Small intestine (tissue), 7 donors: Measurements from ENCODE around the gene YWHAG. TPM values are rescaled to one million over a fixed set of nuclear protein-coding genes. Genes with fewer than 3 reads are reported as not detected.

Experiments
- DNase-seq, 2 donors: peaks; one replicate each; pipeline versions ENCODE4 v3.0.0 to v3.0.0-alpha.2; 2013
- FAIRE-seq: peaks from 2 replicates; lab custom pipeline; 2012; peaks lifted over from hg19 to GRCh38; lab: Jason Lieb, UNC
- H3K27ac ChIP-seq, 3 donors: one replicate each; pipeline ENCODE4 v1.5.1; 2013; ENCODE audit warnings: low read length in 2 of 3, mild to moderate bottlenecking in 2 of 3, control low read depth in 1 of 3, inconsistent platforms in 1 of 3, low read depth in 1 of 3, moderate library complexity in 1 of 3
- H3K27me3 ChIP-seq, 3 donors: one replicate each; pipeline ENCODE4 v1.6.1; 2013; ENCODE audit warnings: low read length in 3 of 3, inconsistent platforms in 1 of 3; ENCODE audit not compliant: control insufficient read depth in 3 of 3, insufficient read depth in 3 of 3
- H3K36me3 ChIP-seq, 3 donors: one replicate each; pipeline ENCODE4 v1.6.1; 2013; ENCODE audit warnings: low read length in 3 of 3, inconsistent platforms in 1 of 3, low read depth in 1 of 3, mild to moderate bottlenecking in 1 of 3, moderate library complexity in 1 of 3; ENCODE audit not compliant: control insufficient read depth in 3 of 3, insufficient read depth in 2 of 3
- H3K4me1 ChIP-seq, 3 donors: one replicate each; pipeline ENCODE4 v1.6.1; 2013; ENCODE audit warnings: low read length in 2 of 3, inconsistent platforms in 1 of 3, low read depth in 1 of 3, mild to moderate bottlenecking in 1 of 3, moderate library complexity in 1 of 3; ENCODE audit not compliant: control insufficient read depth in 3 of 3, insufficient read depth in 2 of 3
- H3K4me3 ChIP-seq, 3 donors: one replicate each; pipeline ENCODE4 v1.5.1; 2013; ENCODE audit warnings: low read length in 3 of 3, control low read depth in 1 of 3, inconsistent platforms in 1 of 3, low read depth in 1 of 3, mild to moderate bottlenecking in 1 of 3, moderate library complexity in 1 of 3
- H3K9me3 ChIP-seq, 2 donors: one replicate each; pipeline ENCODE4 v1.6.1; 2013; ENCODE audit warnings: low read depth in 1 of 2, low read length in 1 of 2; ENCODE audit not compliant: control insufficient read depth in 2 of 2, insufficient read depth in 1 of 2
- WGBS, 3 donors: extraction: QIAGEN DNeasy Blood & Tissue Kit; methylation state at CpG; one replicate each; pipeline ENCODE4 v1.1.7; 2013; 5-methylcytosine and 5-hydroxymethylcytosine counted together
- polyA plus RNA-seq, 4 donors: library from polyadenylated mRNA; stranded (reverse) in 3 of 4; unstranded in 1 of 4; fragments of 200-250 nt in 3 of 4; fragments of 120-200 nt in 1 of 4; gene quantifications; one replicate each; pipeline versions ENCODE4 v1.2.1 to v1.2.3, GENCODE V29; 2013
- donor health status: healthy with polysubstance abuse.
- donor health status: control.
- donor health status: control.
- donor health status: Bipolar disorder and iron deficiency.
- donor health status: healthy.

YWHAG gene
- polyA plus RNA-seq, 4 donors, result 47.4 to 80.1 (median 54.5) TPM

DNA sequence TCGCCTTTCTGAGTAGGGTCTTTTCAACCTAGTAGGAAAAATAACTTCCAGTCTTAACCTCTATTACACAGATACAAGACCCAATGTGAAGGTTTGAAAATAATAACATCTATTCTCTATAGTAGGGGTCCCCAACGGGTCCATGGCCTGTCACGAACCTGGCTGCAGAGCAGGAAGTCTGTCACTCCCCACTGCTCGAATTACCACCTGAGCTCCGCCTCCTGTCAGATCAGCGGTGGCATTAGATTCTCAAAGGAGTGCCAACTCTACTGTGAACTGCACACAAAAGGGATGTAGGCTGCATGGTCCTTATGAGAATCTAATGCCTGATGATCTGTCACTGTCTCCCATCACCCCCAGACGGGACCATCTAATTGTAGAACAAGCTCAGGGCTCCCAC, 7.4 kb downstream of the YWHAG start:
- no peaks in the 10 kb centered on the region for H3K9me3 ChIP-seq
- WGBS, 3 donors, result 82 to 89% (median 85%) methylated on average over 7 of the region's 7 CpGs
- no peak overlapping the region for H3K4me3 ChIP-seq
- H3K36me3 ChIP-seq, result peaks cover 0 to 43% (median 3%) of the 10 kb centered on the region in 3 donors
- FAIRE-seq (no peak), DNase-seq (no peak)
- peaks cover 4 to 12% (median 9%) of the 10 kb centered on the region in 3 donors for H3K4me1 ChIP-seq
- no peaks in the 10 kb centered on the region for H3K27me3 ChIP-seq
- no peak overlapping the region for H3K27ac ChIP-seq

DNA sequence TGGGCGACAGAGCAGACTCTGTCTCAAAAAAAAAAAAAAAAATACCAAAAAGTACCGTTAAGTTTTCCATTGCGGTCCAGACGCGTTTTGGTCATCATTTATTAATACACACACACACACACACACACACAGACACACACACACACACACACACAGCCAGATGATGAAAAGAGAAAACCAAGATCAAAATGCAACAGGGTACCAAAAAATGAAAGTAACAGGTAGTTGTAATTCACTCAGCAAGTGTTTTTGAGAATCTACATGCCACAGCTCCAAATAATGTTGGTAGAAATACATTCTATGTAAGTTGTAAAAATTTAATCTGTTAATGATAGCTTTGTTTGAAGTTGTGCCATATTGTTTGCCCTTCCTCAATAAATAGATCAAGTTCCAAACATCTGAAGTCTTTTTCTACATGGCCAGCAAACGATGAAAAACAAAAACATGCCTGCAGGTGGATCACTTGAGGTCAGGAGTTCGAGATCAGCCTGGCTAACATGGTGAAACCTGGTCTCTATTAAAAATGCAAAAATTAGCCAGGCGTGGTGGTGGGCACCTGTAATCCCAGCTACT, 9.4 kb downstream of the YWHAG start:
- DNase-seq, result peak in 1 of 2 donors; percentile 58
- H3K9me3 ChIP-seq, result no peaks in the 10 kb centered on the region
- H3K27ac ChIP-seq, result no peak overlapping the region
- no peak overlapping the region for H3K4me3 ChIP-seq
- FAIRE-seq, result no peak
- H3K36me3 ChIP-seq, result peaks cover 3 to 53% (median 5%) of the 10 kb centered on the region in 3 donors
- WGBS, 3 donors, result 27 to 69% (median 48%) methylated on average over 8 of the region's 8 CpGs
- peaks cover 4 to 18% (median 9%) of the 10 kb centered on the region in 3 donors for H3K4me1 ChIP-seq
- no peaks in the 10 kb centered on the region for H3K27me3 ChIP-seq

- Histone ChIP-seq H3K27me3 (no peaks in the 10 kb centered on the region), H3K27ac (no peak overlapping the region), H3K36me3 (peaks cover 5 to 57% (median 5%) of the 10 kb centered on the region in 3 donors), H3K9me3 (no peaks in the 10 kb centered on the region), H3K4me3 (no peak overlapping the region), H3K4me1 (peaks cover 4 to 18% (median 9%) of the 10 kb centered on the region in 3 donors)
- 67 to 75% (median 70%) methylated on average over 5 of the region's 5 CpGs for WGBS, 3 donors
- no peak for DNase-seq
- no peak for FAIRE-seq
Measured at GRCh38 chr7:76347710-76348109, 11.1 kb downstream of the YWHAG start.

GRCh38 chr7:76346778-76347177, 12.0 kb downstream of the YWHAG start:
- Histone ChIP-seq H3K27me3 (no peaks in the 10 kb centered on the region), H3K4me3 (no peak overlapping the region), H3K27ac (peak overlapping the region; percentile 87 to 95 (median 88)), H3K4me1 (peaks cover 4 to 18% (median 9%) of the 10 kb centered on the region in 3 donors), H3K9me3 (no peaks in the 10 kb centered on the region), H3K36me3 (peaks cover 5 to 53% (median 5%) of the 10 kb centered on the region in 3 donors)
- no peak for FAIRE-seq
- no peak for DNase-seq
- WGBS, 3 donors, result 65 to 73% (median 69%) methylated on average over 8 of the region's 8 CpGs

DNA sequence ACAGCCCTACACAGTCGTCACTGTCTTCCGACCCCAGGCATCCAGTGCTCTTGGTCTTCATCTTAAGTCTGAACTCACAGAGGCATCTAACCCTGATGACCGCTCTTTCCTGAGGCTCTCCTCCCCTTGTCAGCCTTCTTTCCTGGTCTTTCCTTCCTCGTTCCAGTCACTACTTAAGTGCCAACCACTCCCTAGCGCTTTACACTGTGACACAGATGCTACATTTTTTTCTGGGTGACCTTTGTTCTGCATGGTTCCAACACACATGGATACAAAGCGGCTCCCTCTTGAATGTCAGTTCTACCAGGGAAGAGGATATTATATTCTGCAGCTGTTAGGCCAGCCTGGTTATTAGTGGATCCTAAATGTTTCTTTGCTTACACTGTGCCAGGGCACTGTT, 12.7 kb downstream of the YWHAG start:
- Histone ChIP-seq H3K27me3 (no peaks in the 10 kb centered on the region), H3K4me3 (no peak overlapping the region), H3K27ac (peak overlapping the region; percentile 87 to 95 (median 88)), H3K4me1 (peaks cover 4 to 18% (median 9%) of the 10 kb centered on the region in 3 donors), H3K36me3 (peaks cover 5 to 51% (median 5%) of the 10 kb centered on the region in 3 donors), H3K9me3 (no peaks in the 10 kb centered on the region)
- WGBS, 3 donors, result 18 to 62% (median 41%) methylated on average over 6 of the region's 6 CpGs
- FAIRE-seq (no peak), DNase-seq (peak; percentile 94 to 98)

DNA sequence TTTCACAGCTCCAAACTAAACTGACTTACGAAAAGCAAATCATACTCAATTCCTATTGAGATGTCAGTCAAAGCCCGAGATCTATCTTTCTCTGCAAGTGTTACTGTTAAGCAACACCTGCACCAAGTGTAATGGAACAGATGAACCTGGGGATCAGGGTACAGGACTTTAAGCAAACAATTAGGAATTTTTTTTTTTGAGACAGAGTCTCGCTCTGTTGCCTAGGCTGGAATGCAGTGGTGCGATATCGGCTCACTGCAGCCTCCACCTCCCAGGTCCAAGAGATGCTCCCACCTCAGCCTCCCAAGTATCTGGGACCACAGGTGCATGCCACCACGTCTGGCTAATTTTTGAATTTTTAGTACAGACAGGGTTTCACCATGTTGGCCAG, 14.9 kb downstream of the YWHAG start:
- no peak for FAIRE-seq
- H3K36me3 ChIP-seq, result peaks cover 5 to 50% (median 5%) of the 10 kb centered on the region in 3 donors
- H3K4me1 ChIP-seq, result peaks cover 0 to 18% (median 5%) of the 10 kb centered on the region in 3 donors

GRCh38 chr7:76343294-76343930, 15.4 kb downstream of the YWHAG start:
- no peak for DNase-seq
- no peak overlapping the region for H3K27ac ChIP-seq
- no peaks in the 10 kb centered on the region for H3K27me3 ChIP-seq
- peaks cover 0 to 18% (median 5%) of the 10 kb centered on the region in 3 donors for H3K4me1 ChIP-seq
- WGBS, 3 donors, result 85 to 93% (median 90%) methylated on average over 6 of the region's 6 CpGs
- FAIRE-seq, result no peak
- H3K36me3 ChIP-seq, result peaks cover 5 to 45% (median 5%) of the 10 kb centered on the region in 3 donors
- no peaks in the 10 kb centered on the region for H3K9me3 ChIP-seq
- no peak overlapping the region for H3K4me3 ChIP-seq

More for the DNA sequence above, 14.9 kb downstream of the YWHAG start:
- WGBS, 3 donors, result 78 to 93% (median 84%) methylated on average over 6 of the region's 6 CpGs
- Histone ChIP-seq H3K9me3 (no peaks in the 10 kb centered on the region), H3K27me3 (no peaks in the 10 kb centered on the region), H3K27ac (no peak overlapping the region), H3K4me3 (no peak overlapping the region)
- DNase-seq, result no peak

DNA sequence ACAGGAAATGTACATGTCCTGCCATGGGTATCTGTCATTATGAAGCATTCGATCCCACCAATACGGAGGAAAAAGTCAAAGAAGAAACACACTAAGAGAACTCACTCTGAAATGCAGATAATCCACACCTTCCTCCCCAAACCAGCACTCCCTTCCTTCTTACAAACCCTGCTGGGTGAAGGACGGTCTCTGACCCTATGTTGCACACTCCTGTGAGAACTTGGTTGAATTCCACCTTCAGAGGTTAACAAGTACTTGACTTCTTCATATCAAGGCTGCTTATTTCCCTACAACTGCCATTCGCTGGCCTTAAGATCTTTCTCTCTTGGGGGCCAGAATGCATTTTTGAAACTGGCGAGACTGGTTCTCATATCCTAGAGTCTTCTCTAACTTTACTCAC, 16.6 kb downstream of the YWHAG start:
- H3K36me3 ChIP-seq, result peaks cover 5 to 42% (median 5%) of the 10 kb centered on the region in 3 donors
- H3K4me1 ChIP-seq, result peaks cover 0 to 18% (median 5%) of the 10 kb centered on the region in 3 donors
- 82 to 94% (median 93%) methylated on average over 5 of the region's 5 CpGs for WGBS, 3 donors
- H3K27ac ChIP-seq, result no peak overlapping the region
- H3K9me3 ChIP-seq, result no peaks in the 10 kb centered on the region
- H3K27me3 ChIP-seq, result no peaks in the 10 kb centered on the region
- DNase-seq (no peak), FAIRE-seq (no peak)
- no peak overlapping the region for H3K4me3 ChIP-seq
